ENCODE results near the gene IL1RAPL1. TPM values are rescaled to one million over a fixed set of nuclear protein-coding genes. Genes with fewer than 3 reads are reported as not detected.

The IL1RAPL1 gene
- total and polyA plus RNA-seq, 2 experiments from 2014 or later: 0.18 to 0.49 TPM

GRCh38 chrX:29872831-29873230 is 1285.6 kb downstream of the IL1RAPL1 start:
- no peak for ATAC-seq
- TF ChIP-seq EZH2phosphoT487 (IDR thresholded peaks at IDR 0.05; ENCODE audit: unreplicated experiment) (no peak), CREB1 (CRISPR knock-in tag; IDR thresholded peaks at IDR 0.05; ENCODE audit: low read depth) (no peak), CTCF (conservative IDR thresholded peaks at IDR 0.05; ENCODE audit: low read depth in 2 of 2) (no peak), ZNF114 (CRISPR knock-in tag; IDR thresholded peaks at IDR 0.05) (no peak), EZH2 (IDR thresholded peaks at IDR 0.05; ENCODE audit: low read depth, unreplicated experiment) (no peak), REST (IDR thresholded peaks at IDR 0.05; ENCODE audit: unreplicated experiment) (no peak), ZNF331 (CRISPR knock-in tag; IDR thresholded peaks at IDR 0.05; ENCODE audit: low read depth) (no peak), NANOG (IDR thresholded peaks at IDR 0.05; ENCODE audit: borderline replicate concordance) (no peak), POLR2AphosphoS5 (IDR thresholded peaks at IDR 0.05; ENCODE audit: low read depth) (no peak), JUNB (IDR thresholded peaks at IDR 0.05; ENCODE audit: unreplicated experiment) (no peak), STAT1 (IDR thresholded peaks at IDR 0.05; ENCODE audit: unreplicated experiment) (no peak)
- TF ChIP-seq, protein P1, sequence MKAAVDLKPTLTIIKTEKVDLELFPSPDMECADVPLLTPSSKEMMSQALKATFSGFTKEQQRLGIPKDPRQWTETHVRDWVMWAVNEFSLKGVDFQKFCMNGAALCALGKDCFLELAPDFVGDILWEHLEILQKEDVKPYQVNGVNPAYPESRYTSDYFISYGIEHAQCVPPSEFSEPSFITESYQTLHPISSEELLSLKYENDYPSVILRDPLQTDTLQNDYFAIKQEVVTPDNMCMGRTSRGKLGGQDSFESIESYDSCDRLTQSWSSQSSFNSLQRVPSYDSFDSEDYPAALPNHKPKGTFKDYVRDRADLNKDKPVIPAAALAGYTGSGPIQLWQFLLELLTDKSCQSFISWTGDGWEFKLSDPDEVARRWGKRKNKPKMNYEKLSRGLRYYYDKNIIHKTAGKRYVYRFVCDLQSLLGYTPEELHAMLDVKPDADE (IDR thresholded peaks at IDR 0.05): no peak
- TF ChIP-seq, protein P2, sequence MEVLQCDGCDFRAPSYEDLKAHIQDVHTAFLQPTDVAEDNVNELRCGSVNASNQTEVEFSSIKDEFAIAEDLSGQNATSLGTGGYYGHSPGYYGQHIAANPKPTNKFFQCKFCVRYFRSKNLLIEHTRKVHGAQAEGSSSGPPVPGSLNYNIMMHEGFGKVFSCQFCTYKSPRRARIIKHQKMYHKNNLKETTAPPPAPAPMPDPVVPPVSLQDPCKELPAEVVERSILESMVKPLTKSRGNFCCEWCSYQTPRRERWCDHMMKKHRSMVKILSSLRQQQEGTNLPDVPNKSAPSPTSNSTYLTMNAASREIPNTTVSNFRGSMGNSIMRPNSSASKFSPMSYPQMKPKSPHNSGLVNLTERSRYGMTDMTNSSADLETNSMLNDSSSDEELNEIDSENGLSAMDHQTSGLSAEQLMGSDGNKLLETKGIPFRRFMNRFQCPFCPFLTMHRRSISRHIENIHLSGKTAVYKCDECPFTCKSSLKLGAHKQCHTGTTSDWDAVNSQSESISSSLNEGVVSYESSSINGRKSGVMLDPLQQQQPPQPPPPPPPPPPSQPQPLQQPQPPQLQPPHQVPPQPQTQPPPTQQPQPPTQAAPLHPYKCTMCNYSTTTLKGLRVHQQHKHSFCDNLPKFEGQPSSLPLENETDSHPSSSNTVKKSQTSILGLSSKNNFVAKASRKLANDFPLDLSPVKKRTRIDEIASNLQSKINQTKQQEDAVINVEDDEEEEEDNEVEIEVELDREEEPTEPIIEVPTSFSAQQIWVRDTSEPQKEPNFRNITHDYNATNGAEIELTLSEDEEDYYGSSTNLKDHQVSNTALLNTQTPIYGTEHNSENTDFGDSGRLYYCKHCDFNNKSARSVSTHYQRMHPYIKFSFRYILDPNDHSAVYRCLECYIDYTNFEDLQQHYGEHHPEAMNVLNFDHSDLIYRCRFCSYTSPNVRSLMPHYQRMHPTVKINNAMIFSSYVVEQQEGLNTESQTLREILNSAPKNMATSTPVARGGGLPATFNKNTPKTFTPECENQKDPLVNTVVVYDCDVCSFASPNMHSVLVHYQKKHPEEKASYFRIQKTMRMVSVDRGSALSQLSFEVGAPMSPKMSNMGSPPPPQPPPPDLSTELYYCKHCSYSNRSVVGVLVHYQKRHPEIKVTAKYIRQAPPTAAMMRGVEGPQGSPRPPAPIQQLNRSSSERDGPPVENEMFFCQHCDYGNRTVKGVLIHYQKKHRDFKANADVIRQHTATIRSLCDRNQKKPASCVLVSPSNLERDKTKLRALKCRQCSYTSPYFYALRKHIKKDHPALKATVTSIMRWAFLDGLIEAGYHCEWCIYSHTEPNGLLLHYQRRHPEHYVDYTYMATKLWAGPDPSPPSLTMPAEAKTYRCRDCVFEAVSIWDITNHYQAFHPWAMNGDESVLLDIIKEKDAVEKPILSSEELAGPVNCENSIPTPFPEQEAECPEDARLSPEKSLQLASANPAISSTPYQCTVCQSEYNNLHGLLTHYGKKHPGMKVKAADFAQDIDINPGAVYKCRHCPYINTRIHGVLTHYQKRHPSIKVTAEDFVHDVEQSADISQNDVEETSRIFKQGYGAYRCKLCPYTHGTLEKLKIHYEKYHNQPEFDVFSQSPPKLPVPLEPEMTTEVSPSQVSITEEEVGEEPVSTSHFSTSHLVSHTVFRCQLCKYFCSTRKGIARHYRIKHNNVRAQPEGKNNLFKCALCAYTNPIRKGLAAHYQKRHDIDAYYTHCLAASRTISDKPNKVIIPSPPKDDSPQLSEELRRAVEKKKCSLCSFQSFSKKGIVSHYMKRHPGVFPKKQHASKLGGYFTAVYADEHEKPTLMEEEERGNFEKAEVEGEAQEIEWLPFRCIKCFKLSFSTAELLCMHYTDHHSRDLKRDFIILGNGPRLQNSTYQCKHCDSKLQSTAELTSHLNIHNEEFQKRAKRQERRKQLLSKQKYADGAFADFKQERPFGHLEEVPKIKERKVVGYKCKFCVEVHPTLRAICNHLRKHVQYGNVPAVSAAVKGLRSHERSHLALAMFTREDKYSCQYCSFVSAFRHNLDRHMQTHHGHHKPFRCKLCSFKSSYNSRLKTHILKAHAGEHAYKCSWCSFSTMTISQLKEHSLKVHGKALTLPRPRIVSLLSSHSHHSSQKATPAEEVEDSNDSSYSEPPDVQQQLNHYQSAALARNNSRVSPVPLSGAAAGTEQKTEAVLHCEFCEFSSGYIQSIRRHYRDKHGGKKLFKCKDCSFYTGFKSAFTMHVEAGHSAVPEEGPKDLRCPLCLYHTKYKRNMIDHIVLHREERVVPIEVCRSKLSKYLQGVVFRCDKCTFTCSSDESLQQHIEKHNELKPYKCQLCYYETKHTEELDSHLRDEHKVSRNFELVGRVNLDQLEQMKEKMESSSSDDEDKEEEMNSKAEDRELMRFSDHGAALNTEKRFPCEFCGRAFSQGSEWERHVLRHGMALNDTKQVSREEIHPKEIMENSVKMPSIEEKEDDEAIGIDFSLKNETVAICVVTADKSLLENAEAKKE (CRISPR knock-in tag; IDR thresholded peaks at IDR 0.05): no peak
- no peaks in the 10 kb centered on the region for H3K79me2 ChIP-seq (replicated peaks; ENCODE audit: insufficient read depth)

More at GRCh38 chrX:29872831-29873230, 1285.6 kb downstream of the IL1RAPL1 start:
- no peaks in the 10 kb centered on the region for H3K9me2 ChIP-seq (ENCODE audit: insufficient read depth)
- Mint-ChIP-seq H3K36me3 (ENCODE audit: low read depth) (no peaks in the 10 kb centered on the region), H3K4me1 (no peaks in the 10 kb centered on the region), H3K4me3 (no peak overlapping the region), H3K9me3 (no peaks in the 10 kb centered on the region), H3K27ac (no peak overlapping the region), H3K27me3 (ENCODE audit: insufficient read depth, low read depth, poor library complexity) (no peaks in the 10 kb centered on the region)
- H3K4me2 ChIP-seq: no peak overlapping the region
- H3K4me3 ChIP-seq: no peak overlapping the region
- no peaks in the 10 kb centered on the region for H3K36me3 ChIP-seq (ENCODE audit: insufficient read depth)
- no peaks in the 10 kb centered on the region for H4K20me1 ChIP-seq (replicated peaks; ENCODE audit: insufficient read depth)
- H3K27ac ChIP-seq (ENCODE audit: low read depth): no peak overlapping the region
- H2AFZ ChIP-seq: no peak overlapping the region
- no peaks in the 10 kb centered on the region for H3K27me3 ChIP-seq (ENCODE audit: insufficient read depth)
- no peaks in the 10 kb centered on the region for H3F3A ChIP-seq (replicated peaks; ENCODE audit: low read depth)
- H3K4me1 ChIP-seq (ENCODE audit: insufficient read depth): no peaks in the 10 kb centered on the region
- DNase-seq (ENCODE audit: low spot score): no peak

Data from GM23338 (cell line).